HepG2 (cell line): ENCODE data around the gene FGF1. TPM values are rescaled to one million over a fixed set of nuclear protein-coding genes. Genes with fewer than 3 reads are reported as not detected.

Experiments
- ATAC-seq: fragments of 200-7000 bp; cut with Tn5 transposase; 3 replicates; pipeline ENCODE4 v1.9.1; 2020; ENCODE audit warnings: mild to moderate bottlenecking, moderate library complexity
- BruUV-seq: library from RNA; stranded (reverse); fragments of 400-500 nt; replicated peaks from 2 replicates; lab custom pipeline; 2021; lab: Mats Ljungman, UMichigan
- CTCF ChIA-PET: fragments of 300-600 bp; formaldehyde crosslinking; extraction: SDS; loops from one replicate; lab custom pipeline; 2021; ENCODE audit warnings: low total read pairs, inconsistent platforms, low intra/inter-chr PET ratio; lab: Yijun Ruan, JAX
- POLR2A ChIA-PET: fragments of 350-600 bp; sonication (Branson Sonifier 250); formaldehyde crosslinking; loops from one replicate; lab custom pipeline; 2020; ENCODE audit warnings: antibody characterized with exemption, inconsistent platforms; lab: Yijun Ruan, JAX
- DNase-seq: peaks from one replicate; pipeline ENCODE4 v3.0.0-alpha.2; 2015; ENCODE audit warnings: low spot score
- FAIRE-seq: peaks from 3 replicates; lab custom pipeline; 2011; peaks lifted over from hg19 to GRCh38; lab: Jason Lieb, UNC
- H2AFZ ChIP-seq: one replicate; pipeline ENCODE4 v1.6.1; 2011; ENCODE audit warnings: low read length, inconsistent platforms
- H3K27ac ChIP-seq: fragments of 300-600 bp; 3 replicates; pipeline ENCODE4 v1.8.0; 2011; ENCODE audit warnings: mixed run types, mild to moderate bottlenecking, mixed read lengths, low read length, inconsistent platforms; ENCODE audit not compliant: insufficient read depth; ENCODE audit errors: extremely low read length
- H3K27me3 ChIP-seq, 2 experiments: fragments of 200-600 bp in 1 of 2; 2 replicates in 1 of 2; 3 replicates in 1 of 2; pipeline versions ENCODE4 v1.6.0 to v1.8.0; 2011; ENCODE audit warnings: low read length in 2 of 2, mild to moderate bottlenecking in 2 of 2, moderate library complexity in 2 of 2, inconsistent platforms in 1 of 2; ENCODE audit not compliant: insufficient read depth in 2 of 2, control insufficient read depth in 1 of 2
- H3K36me3 ChIP-seq, 2 experiments: fragments of 200-600 bp in 1 of 2; replicated peaks in 1 of 2; 2 replicates in 1 of 2; 3 replicates in 1 of 2; pipeline versions ENCODE4 v1.5.1 to v1.8.0; 2011; ENCODE audit warnings: low read length in 2 of 2, inconsistent platforms in 1 of 2; ENCODE audit not compliant: insufficient read depth in 2 of 2, control insufficient read depth in 1 of 2
- H3K4me1 ChIP-seq: 2 replicates; pipeline ENCODE4 v1.5.1; 2012; ENCODE audit warnings: low read length, inconsistent platforms; ENCODE audit not compliant: insufficient read depth
- H3K4me2 ChIP-seq: 2 replicates; pipeline ENCODE4 v1.6.0; 2011; ENCODE audit warnings: low read depth, low read length, inconsistent platforms
- H3K4me3 ChIP-seq, 3 experiments: fragments of 200-600 bp in 1 of 3; sonication (generic), shearing (Covaris generic) in 1 of 3; replicated peaks in 1 of 3; 2 replicates each; pipeline ENCODE4 v1.5.1; 2011 to 2016; ENCODE audit warnings: low read length in 3 of 3, inconsistent platforms in 2 of 3, low read depth in 2 of 3, mild to moderate bottlenecking in 2 of 3, control low read depth in 1 of 3, mixed read lengths in 1 of 3; ENCODE audit not compliant: insufficient read depth in 1 of 3
- H3K79me2 ChIP-seq: one replicate; pipeline ENCODE4 v1.6.1; 2011; ENCODE audit warnings: low read length, inconsistent platforms; ENCODE audit not compliant: insufficient read depth
- H3K9ac ChIP-seq: 2 replicates; pipeline ENCODE4 v1.6.0; 2011; ENCODE audit warnings: mild to moderate bottlenecking, low read depth, low read length, inconsistent platforms; ENCODE audit not compliant: insufficient read depth
- H3K9me3 ChIP-seq: 2 replicates; pipeline ENCODE4 v1.5.1; 2012; ENCODE audit warnings: mild to moderate bottlenecking, low read length
- H4K20me1 ChIP-seq: 2 replicates; pipeline ENCODE4 v1.6.0; 2011; ENCODE audit warnings: inconsistent platforms, mild to moderate bottlenecking, low read length, moderate library complexity; ENCODE audit not compliant: insufficient read depth
- CEBPG ChIP-seq: IDR thresholded peaks from 2 replicates; pipeline ENCODE4 v1.6.1; 2016
- DMTF1 ChIP-seq: sonication (generic); formaldehyde crosslinking; IDR thresholded peaks from 2 replicates; pipeline ENCODE4 v1.4.0; 2020; ENCODE audit warnings: mild to moderate bottlenecking, missing genetic modification reagents
- FOXO1 ChIP-seq: sonication (generic); formaldehyde crosslinking; IDR thresholded peaks from 2 replicates; pipeline ENCODE4 v1.4.0; 2020; ENCODE audit warnings: missing genetic modification reagents
- GZF1 ChIP-seq: sonication (generic); formaldehyde crosslinking; IDR thresholded peaks from 2 replicates; pipeline ENCODE4 v1.5.1; 2020; ENCODE audit warnings: mild to moderate bottlenecking, missing genetic modification reagents
- NONO ChIP-seq, 2 experiments: fragments of 450-650 bp in 1 of 2; sonication (generic) in 1 of 2; formaldehyde crosslinking in 1 of 2; IDR thresholded peaks in 1 of 2; conservative IDR thresholded peaks in 1 of 2; 2 replicates each; pipeline versions ENCODE4 v1.6.1 to v1.8.0; 2017 to 2022; ENCODE audit warnings: mild to moderate bottlenecking in 1 of 2, missing genetic modification reagents in 1 of 2, moderate library complexity in 1 of 2
- PRPF4 ChIP-seq: fragments of 200-400 bp; formaldehyde crosslinking; IDR thresholded peaks from 2 replicates; pipeline ENCODE4 v1.6.1; 2016; ENCODE audit warnings: low read length, low read depth; ENCODE audit not compliant: poor library complexity, severe bottlenecking
- SALL1 ChIP-seq: sonication (generic); formaldehyde crosslinking; IDR thresholded peaks from 2 replicates; pipeline ENCODE4 v1.8.0; 2022; ENCODE audit warnings: mild to moderate bottlenecking, missing genetic modification reagents
- ZFP82 ChIP-seq: sonication (generic); formaldehyde crosslinking; IDR thresholded peaks from 2 replicates; pipeline ENCODE4 v1.5.1; 2020; ENCODE audit warnings: mild to moderate bottlenecking, missing genetic modification reagents, borderline replicate concordance
- ZNF589 ChIP-seq: sonication (generic); formaldehyde crosslinking; conservative IDR thresholded peaks from 2 replicates; pipeline ENCODE4 v1.8.0; 2022; ENCODE audit warnings: mild to moderate bottlenecking, moderate library complexity, missing genetic modification reagents
- ZNF691 ChIP-seq: sonication (generic); formaldehyde crosslinking; IDR thresholded peaks from 2 replicates; pipeline ENCODE4 v1.4.0; 2020; ENCODE audit warnings: missing genetic modification reagents, low read depth, mild to moderate bottlenecking, borderline replicate concordance
- ZNF766 ChIP-seq: sonication (generic); formaldehyde crosslinking; IDR thresholded peaks from 2 replicates; pipeline ENCODE4 v1.5.0; 2020; ENCODE audit warnings: missing genetic modification reagents, borderline replicate concordance
- ZSCAN21 ChIP-seq: sonication (generic); formaldehyde crosslinking; IDR thresholded peaks from 2 replicates; pipeline ENCODE4 v1.8.0; 2022; ENCODE audit warnings: mild to moderate bottlenecking, missing genetic modification reagents, moderate library complexity, borderline replicate concordance
- ZXDC ChIP-seq: sonication (generic); formaldehyde crosslinking; IDR thresholded peaks from 2 replicates; pipeline ENCODE4 v1.5.0; 2020; ENCODE audit warnings: mild to moderate bottlenecking, missing genetic modification reagents
- in situ Hi-C: cut with HindIII; loops from 2 replicates; pipeline ENCODE4 v1.10.0; 2017; ENCODE audit warnings: low pct_unique_long_range_greater_than_20kb; ENCODE audit not compliant: extremely low pct_ligation_motif_present
- intact Hi-C: fragments of 100-400 bp; cut with micrococcal nuclease; formaldehyde crosslinking; loops from one replicate; pipeline ENCODE4 v1.10.0; 2022; ENCODE audit not compliant: unreplicated experiment
- polyA plus RNA-seq, 8 experiments: library from polyadenylated mRNA; depleted of rRNA in 3 of 8; stranded (reverse) in 7 of 8; unstranded in 1 of 8; fragments of >200 nt; fragmentation: Illumina TruSeq in 4 of 8; extraction: Trizol in 4 of 8; gene quantifications; 2 replicates each; pipeline versions ENCODE4 v1.2.1 to v1.2.3, GENCODE V29; 2011 to 2016; ENCODE audit warnings: low read depth in 4 of 8, missing spikeins in 1 of 8, mixed read lengths in 1 of 8; ENCODE audit not compliant: insufficient read depth in 1 of 8
- total RNA-seq, 5 experiments: library from RNA; depleted of rRNA; stranded (reverse); fragments of >200 nt; fragmentation: Illumina TruSeq; extraction: Trizol; gene quantifications; 2 replicates each; pipeline ENCODE4 v1.2.3, GENCODE V29; 2016; ENCODE audit warnings: low read depth in 1 of 5
- TF ChIP-seq, protein P1 (sequence below): sonication (generic); formaldehyde crosslinking; IDR thresholded peaks from 2 replicates; pipeline ENCODE4 v1.9.0; 2021; ENCODE audit warnings: missing genetic modification reagents, borderline replicate concordance
- TF ChIP-seq, protein P2 (sequence below): sonication (generic); formaldehyde crosslinking; IDR thresholded peaks from 2 replicates; pipeline ENCODE4 v1.8.1; 2023; ENCODE audit warnings: mild to moderate bottlenecking, inconsistent platforms, moderate library complexity, missing genetic modification reagents, borderline replicate concordance

Gene FGF1
- total and polyA plus RNA-seq, 2 of the 13 experiments (the other 11 are each of a cell fraction or from before 2014, with no cell fraction given), result not detected

GRCh38 chr5:142598338-142598700 lies 87.6 kb downstream of the FGF1 start:
- no peak overlapping the region for H3K9ac ChIP-seq
- no peaks in the 10 kb centered on the region for H3K79me2 ChIP-seq
- no peak overlapping the region for H3K4me3 ChIP-seq
- H3K27me3 ChIP-seq, result no peaks in the 10 kb centered on the region
- ATAC-seq, result no peak
- ChIA-PET CTCF (no interaction called here), POLR2A (no interaction called here)
- intact Hi-C loops (no loop called here), in situ Hi-C loops (no loop called here)
- DNase-seq, result no peak
- H3K36me3 ChIP-seq, result no peaks in the 10 kb centered on the region
- BruUV-seq, result no TSS peak
- H4K20me1 ChIP-seq, result no peaks in the 10 kb centered on the region
- no peak overlapping the region for H3K27ac ChIP-seq
- no peak overlapping the region for H3K4me2 ChIP-seq
- FAIRE-seq, result no peak
- H3K4me1 ChIP-seq, result peaks cover 17% of the 10 kb centered on the region
- no peaks in the 10 kb centered on the region for H3K9me3 ChIP-seq
- no peak overlapping the region for H2AFZ ChIP-seq
- TF ChIP-seq ZNF766 (CRISPR knock-in tag) (no peak), PRPF4 (no peak), ZNF691 (CRISPR knock-in tag) (no peak), FOXO1 (CRISPR knock-in tag) (no peak), ZFP82 (CRISPR knock-in tag) (no peak), NONO (IDR thresholded peaks at IDR 0.05) (no peak), NONO (CRISPR knock-in tag; conservative IDR thresholded peaks at IDR 0.05) (no peak), ZNF589 (CRISPR knock-in tag) (no peak), SALL1 (CRISPR knock-in tag) (no peak), DMTF1 (no peak), CEBPG (CRISPR knock-in tag) (no peak), ZSCAN21 (CRISPR knock-in tag) (no peak), GZF1 (CRISPR knock-in tag) (no peak), ZXDC (no peak)
- TF ChIP-seq, protein P1, sequence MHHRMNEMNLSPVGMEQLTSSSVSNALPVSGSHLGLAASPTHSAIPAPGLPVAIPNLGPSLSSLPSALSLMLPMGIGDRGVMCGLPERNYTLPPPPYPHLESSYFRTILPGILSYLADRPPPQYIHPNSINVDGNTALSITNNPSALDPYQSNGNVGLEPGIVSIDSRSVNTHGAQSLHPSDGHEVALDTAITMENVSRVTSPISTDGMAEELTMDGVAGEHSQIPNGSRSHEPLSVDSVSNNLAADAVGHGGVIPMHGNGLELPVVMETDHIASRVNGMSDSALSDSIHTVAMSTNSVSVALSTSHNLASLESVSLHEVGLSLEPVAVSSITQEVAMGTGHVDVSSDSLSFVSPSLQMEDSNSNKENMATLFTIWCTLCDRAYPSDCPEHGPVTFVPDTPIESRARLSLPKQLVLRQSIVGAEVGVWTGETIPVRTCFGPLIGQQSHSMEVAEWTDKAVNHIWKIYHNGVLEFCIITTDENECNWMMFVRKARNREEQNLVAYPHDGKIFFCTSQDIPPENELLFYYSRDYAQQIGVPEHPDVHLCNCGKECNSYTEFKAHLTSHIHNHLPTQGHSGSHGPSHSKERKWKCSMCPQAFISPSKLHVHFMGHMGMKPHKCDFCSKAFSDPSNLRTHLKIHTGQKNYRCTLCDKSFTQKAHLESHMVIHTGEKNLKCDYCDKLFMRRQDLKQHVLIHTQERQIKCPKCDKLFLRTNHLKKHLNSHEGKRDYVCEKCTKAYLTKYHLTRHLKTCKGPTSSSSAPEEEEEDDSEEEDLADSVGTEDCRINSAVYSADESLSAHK (CRISPR knock-in tag), result no peak
- TF ChIP-seq, protein P2, sequence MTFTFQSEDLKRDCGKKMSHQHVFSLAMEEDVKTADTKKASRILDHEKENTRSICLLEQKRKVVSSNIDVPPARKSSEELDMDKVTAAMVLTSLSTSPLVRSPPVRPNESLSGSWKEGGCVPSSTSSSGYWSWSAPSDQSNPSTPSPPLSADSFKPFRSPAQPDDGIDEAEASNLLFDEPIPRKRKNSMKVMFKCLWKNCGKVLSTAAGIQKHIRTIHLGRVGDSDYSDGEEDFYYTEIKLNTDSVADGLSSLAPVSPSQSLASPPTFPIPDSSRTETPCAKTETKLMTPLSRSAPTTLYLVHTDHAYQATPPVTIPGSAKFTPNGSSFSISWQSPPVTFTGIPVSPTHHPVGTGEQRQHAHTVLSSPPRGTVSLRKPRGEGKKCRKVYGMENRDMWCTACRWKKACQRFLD (CRISPR knock-in tag), result no peak
